ENCODE measurements around the gene SMPD4.
A peak's percentile ranks its signal among the peaks of the same experiment; 100 is the strongest.
"Not testable (repeated sequence)": the region's sequence is repeated elsewhere in the genome, so short reads cannot be mapped to it uniquely, and the experiment has no call there.

The SMPD4 gene

GRCh38 chr2:130157354-130157753, 24.0 kb downstream of the SMPD4 start:
- not testable (repeated sequence) for DNase-seq (ENCODE audit: low read depth)

GRCh38 chr2:130156624-130157004, 24.8 kb downstream of the SMPD4 start:
- no peak for DNase-seq (ENCODE audit: low read depth)

- DNase-seq (ENCODE audit: low read depth), result peak; percentile 8
Measured at GRCh38 chr2:130155956-130156623, 25.3 kb downstream of the SMPD4 start.

- DNase-seq (ENCODE audit: low read depth), result no peak
Measured at GRCh38 chr2:130154773-130155765, 26.3 kb downstream of the SMPD4 start.

- DNase-seq (ENCODE audit: low read depth), result not testable (repeated sequence)
Measured at GRCh38 chr2:130154423-130154770, 27.0 kb downstream of the SMPD4 start.

- not testable (repeated sequence) for DNase-seq (ENCODE audit: low read depth)
Measured at GRCh38 chr2:130153721-130154422, 27.5 kb downstream of the SMPD4 start.

GRCh38 chr2:130152816-130153595, 28.4 kb downstream of the SMPD4 start:
- no peak for DNase-seq (ENCODE audit: low read depth)

GRCh38 chr2:130152136-130152815, 29.1 kb downstream of the SMPD4 start:
- not testable (repeated sequence) for DNase-seq (ENCODE audit: low read depth)

GRCh38 chr2:130151145-130151512, 30.3 kb downstream of the SMPD4 start:
- DNase-seq (ENCODE audit: low read depth), result not testable (repeated sequence)

GRCh38 chr2:130150181-130151144, 30.9 kb downstream of the SMPD4 start:
- no peak for DNase-seq (ENCODE audit: low read depth)

- not testable (repeated sequence) for DNase-seq (ENCODE audit: low read depth)
Measured at GRCh38 chr2:130148515-130148914, 32.9 kb downstream of the SMPD4 start.

- peak; percentile 19 for DNase-seq (ENCODE audit: low read depth)
Measured at GRCh38 chr2:130145006-130145414, 36.4 kb downstream of the SMPD4 start, which contains the start of gene CCDC74B. Gene CCDC74B, minus strand, starts transcription at chr2:130145112. Its CDS starts 116 bp downstream, at chr2:130144996.

GRCh38 chr2:130143266-130144039, 37.9 kb downstream of the SMPD4 start:
- DNase-seq (ENCODE audit: low read depth), result not testable (repeated sequence)

- DNase-seq (ENCODE audit: low read depth), result not testable (repeated sequence)
Measured at GRCh38 chr2:130142396-130143265, 38.8 kb downstream of the SMPD4 start.

GRCh38 chr2:130141645-130142370, 39.6 kb downstream of the SMPD4 start:
- DNase-seq (ENCODE audit: low read depth), result not testable (repeated sequence)

- not testable (repeated sequence) for DNase-seq (ENCODE audit: low read depth)
Measured at GRCh38 chr2:130141002-130141401, 40.4 kb downstream of the SMPD4 start.

- DNase-seq (ENCODE audit: low read depth), result not testable (repeated sequence)
Measured at GRCh38 chr2:130140516-130140915, 40.9 kb downstream of the SMPD4 start.

All from stromal cell of bone marrow (primary cell).